H9 (cell line): ENCODE data around the gene FOXL1. TPM values are rescaled to one million over a fixed set of nuclear protein-coding genes. Genes with fewer than 3 reads are reported as not detected.

Experiments used
- DNase-seq: peaks from one replicate; pipeline ENCODE4 v3.0.0-alpha.2; 2017
- H2AFZ ChIP-seq: one replicate; pipeline ENCODE4 v1.6.1; 2013; ENCODE audit warnings: mild to moderate bottlenecking, low read length, control low read depth, moderate library complexity
- H2AK5ac ChIP-seq: 2 replicates; pipeline ENCODE4 v1.6.1; 2013; ENCODE audit warnings: low read length, control low read depth, mixed read lengths; ENCODE audit not compliant: insufficient read length
- H2BK120ac ChIP-seq: one replicate; pipeline ENCODE4 v1.6.1; 2013; ENCODE audit warnings: low read depth, mild to moderate bottlenecking, low read length, control low read depth, inconsistent platforms; ENCODE audit not compliant: poor library complexity, severe bottlenecking
- H2BK12ac ChIP-seq: 2 replicates; pipeline ENCODE4 v1.6.1; 2013; ENCODE audit warnings: low read length, control low read depth, mixed read lengths, low read depth; ENCODE audit not compliant: insufficient read length
- H2BK15ac ChIP-seq: 2 replicates; pipeline ENCODE4 v1.6.1; 2013; ENCODE audit warnings: low read depth, low read length, control low read depth
- H2BK20ac ChIP-seq: one replicate; pipeline ENCODE4 v1.6.1; 2013; ENCODE audit warnings: low read depth, mild to moderate bottlenecking, low read length, control low read depth, inconsistent platforms; ENCODE audit not compliant: poor library complexity, severe bottlenecking
- H2BK5ac ChIP-seq: 2 replicates; pipeline ENCODE4 v1.6.1; 2013; ENCODE audit warnings: low read length, control low read depth, mixed read lengths; ENCODE audit not compliant: insufficient read length
- H3K14ac ChIP-seq: 2 replicates; pipeline ENCODE4 v1.6.1; 2013; ENCODE audit warnings: low read length, control low read depth; ENCODE audit not compliant: insufficient read depth
- H3K18ac ChIP-seq: 2 replicates; pipeline ENCODE4 v1.6.1; 2013; ENCODE audit warnings: low read depth, mild to moderate bottlenecking, mixed read lengths, low read length, control low read depth; ENCODE audit not compliant: insufficient read length
- H3K23ac ChIP-seq: 2 replicates; pipeline ENCODE4 v1.6.1; 2013; ENCODE audit warnings: low read length, control low read depth, mixed read lengths, low read depth; ENCODE audit not compliant: insufficient read length
- H3K23me2 ChIP-seq: 2 replicates; pipeline ENCODE4 v1.6.1; 2013; ENCODE audit warnings: low read depth, mild to moderate bottlenecking, mixed read lengths, low read length, control low read depth; ENCODE audit not compliant: insufficient read length, poor library complexity, severe bottlenecking
- H3K27ac ChIP-seq: 2 replicates; pipeline ENCODE4 v1.5.1; 2013; ENCODE audit warnings: low read length, control low read depth, mixed read lengths, low read depth; ENCODE audit not compliant: insufficient read length
- H3K27me3 ChIP-seq: 2 replicates; pipeline ENCODE4 v1.6.1; 2013; ENCODE audit warnings: low read length, control low read depth, inconsistent platforms; ENCODE audit not compliant: insufficient read depth
- H3K4ac ChIP-seq: 2 replicates; pipeline ENCODE4 v1.6.1; 2013; ENCODE audit warnings: low read depth, mild to moderate bottlenecking, control low read depth, inconsistent platforms, low read length, moderate library complexity
- H3K4me1 ChIP-seq: 2 replicates; pipeline ENCODE4 v1.6.1; 2013; ENCODE audit warnings: low read length, control low read depth, inconsistent platforms; ENCODE audit not compliant: insufficient read depth
- H3K4me2 ChIP-seq: 2 replicates; pipeline ENCODE4 v1.6.1; 2013; ENCODE audit warnings: low read length, control low read depth, mixed read lengths; ENCODE audit not compliant: insufficient read length, insufficient read depth
- H3K56ac ChIP-seq: 2 replicates; pipeline ENCODE4 v1.6.1; 2013; ENCODE audit warnings: low read depth, mild to moderate bottlenecking, mixed read lengths, low read length, control low read depth; ENCODE audit not compliant: insufficient read length
- H3K79me1 ChIP-seq: 2 replicates; pipeline ENCODE4 v1.6.1; 2013; ENCODE audit warnings: low read depth, mild to moderate bottlenecking, moderate library complexity, low read length, control low read depth, inconsistent platforms; ENCODE audit not compliant: insufficient read depth, poor library complexity, severe bottlenecking
- H3K79me2 ChIP-seq: 2 replicates; pipeline ENCODE4 v1.6.1; 2013; ENCODE audit warnings: low read length, control low read depth, inconsistent platforms; ENCODE audit not compliant: insufficient read depth
- H3K9ac ChIP-seq: 2 replicates; pipeline ENCODE4 v1.6.1; 2013; ENCODE audit warnings: low read length, control low read depth, mixed read lengths; ENCODE audit not compliant: insufficient read length; ENCODE audit errors: extremely low read depth
- H3K9me3 ChIP-seq: one replicate; pipeline ENCODE4 v1.6.1; 2013; ENCODE audit warnings: low read depth, low read length, inconsistent platforms; ENCODE audit not compliant: control insufficient read depth
- H3T11ph ChIP-seq: one replicate; pipeline ENCODE4 v1.6.1; 2013; ENCODE audit warnings: mild to moderate bottlenecking, low read length, control low read depth, inconsistent platforms
- H4K20me1 ChIP-seq: one replicate; pipeline ENCODE4 v1.6.1; 2013; ENCODE audit not compliant: control insufficient read depth, insufficient read length, insufficient read depth
- H4K5ac ChIP-seq: 2 replicates; pipeline ENCODE4 v1.6.1; 2013; ENCODE audit warnings: low read depth, mild to moderate bottlenecking, mixed read lengths, low read length, control low read depth; ENCODE audit not compliant: insufficient read length
- H4K8ac ChIP-seq: replicated peaks from 2 replicates; pipeline ENCODE4 v1.6.1; 2013; ENCODE audit warnings: low read length, control low read depth, mixed read lengths, low read depth; ENCODE audit not compliant: insufficient read length
- H4K91ac ChIP-seq: 2 replicates; pipeline ENCODE4 v1.6.1; 2013; ENCODE audit warnings: low read depth, mild to moderate bottlenecking, moderate library complexity, mixed read lengths, low read length, control low read depth; ENCODE audit not compliant: insufficient read length
- H3K27ac Mint-ChIP-seq, 3 experiments: 2 replicates in 2 of 3; 3 replicates in 1 of 3; pipeline ENCODE4 v1.8.0; 2020 to 2021; ENCODE audit warnings: mixed read lengths in 3 of 3, mild to moderate bottlenecking in 1 of 3, moderate library complexity in 1 of 3
- H3K27me3 Mint-ChIP-seq: 2 replicates; pipeline ENCODE4 v1.8.0; 2021; ENCODE audit warnings: low read depth, mild to moderate bottlenecking, moderate library complexity, mixed read lengths
- H3K36me3 Mint-ChIP-seq, 3 experiments: 2 replicates in 2 of 3; 3 replicates in 1 of 3; pipeline ENCODE4 v1.8.0; 2020 to 2021; ENCODE audit warnings: low read depth in 3 of 3, mixed read lengths in 3 of 3; ENCODE audit not compliant: insufficient read depth in 1 of 3
- H3K4me1 Mint-ChIP-seq, 2 experiments: 2 replicates each; pipeline ENCODE4 v1.8.0; 2020; ENCODE audit warnings: mixed read lengths in 2 of 2
- H3K4me3 Mint-ChIP-seq, 2 experiments: 2 replicates in 1 of 2; 3 replicates in 1 of 2; pipeline ENCODE4 v1.8.0; 2020 to 2021; ENCODE audit warnings: mild to moderate bottlenecking in 2 of 2, mixed read lengths in 2 of 2, moderate library complexity in 1 of 2
- H3K9me3 Mint-ChIP-seq, 2 experiments: 2 replicates in 1 of 2; 3 replicates in 1 of 2; pipeline ENCODE4 v1.8.0; 2020; ENCODE audit warnings: mild to moderate bottlenecking in 2 of 2, mixed read lengths in 2 of 2, moderate library complexity in 1 of 2
- WGBS: extraction: QIAGEN DNeasy Blood & Tissue Kit; methylation state at CpG from one replicate; pipeline ENCODE4 v1.1.7; 2013; ENCODE audit warnings: missing lambda C conversion rate, low lambda C conversion rate, mixed read lengths; ENCODE audit not compliant: insufficient read length; ENCODE audit errors: extremely low coverage; 5-methylcytosine and 5-hydroxymethylcytosine counted together
- total RNA-seq: library from RNA; stranded (reverse); gene quantifications from 2 replicates; pipeline ENCODE4 v1.2.1, GENCODE V29; 2021
- TF ChIP-seq, protein P1 (sequence below): fragments of 200-600 bp; sonication (generic); conservative IDR thresholded peaks from 3 replicates; pipeline ENCODE4 v1.8.0; 2021; ENCODE audit warnings: antibody characterized with exemption, mild to moderate bottlenecking

FOXL1 gene
- total RNA-seq, 1 experiment from 2014 or later: 0.09 TPM

DNA sequence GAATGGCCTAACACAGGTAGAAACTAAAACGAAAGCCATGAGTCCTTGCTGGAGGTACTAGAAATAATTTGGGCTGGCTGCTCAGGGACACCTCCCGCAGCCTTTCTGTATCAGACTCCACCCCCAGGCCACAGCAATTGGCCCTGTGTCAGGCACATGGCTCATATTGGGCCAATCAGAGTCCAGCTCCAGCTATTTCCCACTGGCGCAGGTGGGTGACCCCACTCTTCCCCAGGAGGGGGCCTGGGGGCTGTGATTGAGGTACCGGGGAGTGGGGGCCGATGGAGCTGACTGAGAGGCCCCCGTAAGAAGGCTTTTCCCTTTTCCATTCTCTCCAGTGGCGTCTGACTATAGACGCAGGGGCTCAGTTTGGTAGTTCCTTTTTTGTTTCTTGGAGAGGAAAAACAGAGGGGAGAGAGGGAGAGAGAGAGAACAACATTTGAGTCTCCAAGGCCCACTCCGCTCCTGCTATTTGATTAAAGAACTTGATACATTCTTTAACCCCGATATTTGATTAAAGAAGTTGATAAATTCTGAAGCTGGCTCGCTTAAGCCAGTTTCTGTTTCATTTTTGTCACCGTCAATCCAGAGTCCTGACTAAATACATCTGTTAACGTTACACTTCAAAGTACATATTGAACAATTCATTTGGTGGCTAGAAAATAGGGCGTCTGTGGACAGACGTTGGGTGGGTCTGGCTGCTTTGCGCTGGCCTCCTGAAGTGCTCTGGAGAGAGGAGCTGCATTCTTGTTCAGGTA lies 26.3 kb downstream of the FOXL1 start:
- no peak for DNase-seq
- no peak overlapping the region for H3K4ac ChIP-seq
- no peak overlapping the region for H3T11ph ChIP-seq
- H3K4me1 Mint-ChIP-seq: 0 out of 4 replicates have a peak, but pooled peaks cover 0 to 4% of the 10 kb centered on the region in 2 experiments
- no peaks in the 10 kb centered on the region for H3K27me3 ChIP-seq
- no CpG with 5 or more reads among the region's 16 CpGs for WGBS
- no peaks in the 10 kb centered on the region for H3K23me2 ChIP-seq
- H3K27me3 Mint-ChIP-seq: peaks cover 6% of the 10 kb centered on the region
- no peak overlapping the region for H2BK120ac ChIP-seq
- no peak overlapping the region for H4K5ac ChIP-seq
- H3K9ac ChIP-seq: no peak overlapping the region
- no peak overlapping the region for H2AK5ac ChIP-seq
- no peak overlapping the region for H3K4me3 Mint-ChIP-seq
- no peaks in the 10 kb centered on the region for H3K9me3 Mint-ChIP-seq
- no peak overlapping the region for H3K23ac ChIP-seq
- TF ChIP-seq, protein P1, sequence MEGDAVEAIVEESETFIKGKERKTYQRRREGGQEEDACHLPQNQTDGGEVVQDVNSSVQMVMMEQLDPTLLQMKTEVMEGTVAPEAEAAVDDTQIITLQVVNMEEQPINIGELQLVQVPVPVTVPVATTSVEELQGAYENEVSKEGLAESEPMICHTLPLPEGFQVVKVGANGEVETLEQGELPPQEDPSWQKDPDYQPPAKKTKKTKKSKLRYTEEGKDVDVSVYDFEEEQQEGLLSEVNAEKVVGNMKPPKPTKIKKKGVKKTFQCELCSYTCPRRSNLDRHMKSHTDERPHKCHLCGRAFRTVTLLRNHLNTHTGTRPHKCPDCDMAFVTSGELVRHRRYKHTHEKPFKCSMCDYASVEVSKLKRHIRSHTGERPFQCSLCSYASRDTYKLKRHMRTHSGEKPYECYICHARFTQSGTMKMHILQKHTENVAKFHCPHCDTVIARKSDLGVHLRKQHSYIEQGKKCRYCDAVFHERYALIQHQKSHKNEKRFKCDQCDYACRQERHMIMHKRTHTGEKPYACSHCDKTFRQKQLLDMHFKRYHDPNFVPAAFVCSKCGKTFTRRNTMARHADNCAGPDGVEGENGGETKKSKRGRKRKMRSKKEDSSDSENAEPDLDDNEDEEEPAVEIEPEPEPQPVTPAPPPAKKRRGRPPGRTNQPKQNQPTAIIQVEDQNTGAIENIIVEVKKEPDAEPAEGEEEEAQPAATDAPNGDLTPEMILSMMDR: no peak
- H3K9me3 ChIP-seq: no peaks in the 10 kb centered on the region
- H2BK12ac ChIP-seq: no peak overlapping the region
- no peaks in the 10 kb centered on the region; a peak in 1 of 7 replicates for H3K36me3 Mint-ChIP-seq
- H4K91ac ChIP-seq: no peak overlapping the region
- H3K79me2 ChIP-seq: no peaks in the 10 kb centered on the region
- H4K20me1 ChIP-seq: no peaks in the 10 kb centered on the region
- H4K8ac ChIP-seq: no peak overlapping the region
- no peak overlapping the region for H2BK5ac ChIP-seq
- H2BK15ac ChIP-seq: no peak overlapping the region
- H3K27ac Mint-ChIP-seq: no peak overlapping the region
- no peak overlapping the region for H3K27ac ChIP-seq
- H3K56ac ChIP-seq: no peak overlapping the region
- no peak overlapping the region for H3K4me2 ChIP-seq
- H3K4me1 ChIP-seq: no peaks in the 10 kb centered on the region
- H3K14ac ChIP-seq: no peak overlapping the region
- no peak overlapping the region for H2AFZ ChIP-seq
- no peaks in the 10 kb centered on the region for H3K79me1 ChIP-seq
- H2BK20ac ChIP-seq: no peak overlapping the region
- H3K18ac ChIP-seq: no peak overlapping the region
